Spleen (tissue), 7 donors: ENCODE measurements around the gene VSTM2L.

Source experiments
- POLR2A ChIP-seq, 3 donors: fragments of 450-650 bp; IDR thresholded peaks; one replicate each; pipeline ENCODE4 v1.5.1; 2017; ENCODE audit warnings: antibody characterized with exemption in 3 of 3, mild to moderate bottlenecking in 1 of 3
- POLR2AphosphoS5 ChIP-seq, 3 donors: sonication (generic); formaldehyde crosslinking; IDR thresholded peaks; one replicate each; pipeline ENCODE4 v1.5.1; 2017; ENCODE audit warnings: antibody characterized with exemption in 3 of 3
- TF ChIP-seq, protein P1 (sequence below), 11 experiments: fragments of 200-600 bp in 7 of 11; fragments of 450-650 bp in 4 of 11; sonication (generic) in 4 of 11; IDR thresholded peaks in 8 of 11; conservative IDR thresholded peaks in 3 of 11; 1 replicate in 7 of 11; 2 replicates in 4 of 11; pipeline versions ENCODE4 v1.4.0 to v1.8.0; 2016 to 2021; ENCODE audit warnings: antibody characterized with exemption in 11 of 11, inconsistent platforms in 4 of 11, mild to moderate bottlenecking in 1 of 11
- donor health status: DM: no; HTN: no; CAD: no; lungs with moderate emphysema.
- donor health status: DM: no; HTN: no; CAD: no.
- donor health status: DM: no; HTN: no; CAD: no.

DNA sequence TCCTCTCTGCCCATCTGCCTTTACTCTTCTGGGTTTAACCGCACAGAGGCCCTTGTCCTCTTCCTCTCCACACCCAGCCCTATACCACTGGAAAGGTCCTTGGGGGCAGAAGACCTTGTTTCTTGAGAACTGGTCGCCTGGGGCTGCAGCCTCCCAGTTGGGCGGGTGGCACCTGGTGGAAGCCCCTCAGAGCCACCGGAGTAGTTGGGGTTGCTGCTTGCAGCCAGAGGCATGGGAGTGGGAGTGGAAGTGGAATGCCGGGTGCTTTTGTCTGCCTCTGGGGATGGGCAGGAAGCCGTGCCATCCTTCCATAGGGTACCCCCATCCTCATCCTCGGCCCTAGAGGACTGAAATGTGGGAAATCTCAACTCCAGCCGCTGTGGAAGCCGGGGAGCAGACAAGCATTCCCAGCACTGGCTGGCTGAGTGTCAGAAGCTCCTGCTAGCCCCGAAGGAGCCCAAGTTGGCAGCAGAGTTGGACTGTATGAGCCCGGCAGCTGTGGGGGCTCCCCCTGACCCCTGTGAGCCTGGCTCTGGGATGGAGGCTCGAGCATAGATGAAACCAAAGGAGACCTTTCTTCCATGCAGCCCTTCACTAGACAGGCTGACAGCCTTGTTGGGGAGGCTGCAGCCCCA lies 1.2 kb downstream of the VSTM2L start:
- TF ChIP-seq, protein P1, sequence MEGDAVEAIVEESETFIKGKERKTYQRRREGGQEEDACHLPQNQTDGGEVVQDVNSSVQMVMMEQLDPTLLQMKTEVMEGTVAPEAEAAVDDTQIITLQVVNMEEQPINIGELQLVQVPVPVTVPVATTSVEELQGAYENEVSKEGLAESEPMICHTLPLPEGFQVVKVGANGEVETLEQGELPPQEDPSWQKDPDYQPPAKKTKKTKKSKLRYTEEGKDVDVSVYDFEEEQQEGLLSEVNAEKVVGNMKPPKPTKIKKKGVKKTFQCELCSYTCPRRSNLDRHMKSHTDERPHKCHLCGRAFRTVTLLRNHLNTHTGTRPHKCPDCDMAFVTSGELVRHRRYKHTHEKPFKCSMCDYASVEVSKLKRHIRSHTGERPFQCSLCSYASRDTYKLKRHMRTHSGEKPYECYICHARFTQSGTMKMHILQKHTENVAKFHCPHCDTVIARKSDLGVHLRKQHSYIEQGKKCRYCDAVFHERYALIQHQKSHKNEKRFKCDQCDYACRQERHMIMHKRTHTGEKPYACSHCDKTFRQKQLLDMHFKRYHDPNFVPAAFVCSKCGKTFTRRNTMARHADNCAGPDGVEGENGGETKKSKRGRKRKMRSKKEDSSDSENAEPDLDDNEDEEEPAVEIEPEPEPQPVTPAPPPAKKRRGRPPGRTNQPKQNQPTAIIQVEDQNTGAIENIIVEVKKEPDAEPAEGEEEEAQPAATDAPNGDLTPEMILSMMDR (IDR thresholded peaks at IDR 0.05 in 8 of 11, conservative IDR thresholded peaks at IDR 0.05 in 3 of 11) = no peak
- TF ChIP-seq POLR2AphosphoS5 (IDR thresholded peaks at IDR 0.05) (no peak), POLR2A (IDR thresholded peaks at IDR 0.05) (no peak)
